ENCODE results near the gene TNS1. TPM values are rescaled to one million over a fixed set of nuclear protein-coding genes. Genes with fewer than 3 reads are reported as not detected.

TNS1 gene
- total RNA-seq, 1 experiment from 2014 or later = 3.4 TPM

GRCh38 chr2:217831306-217831705 is 171.5 kb downstream of the TNS1 start:
- no peak overlapping the region for H3K4ac ChIP-seq (ENCODE audit: low read depth, low read length)
- no peaks in the 10 kb centered on the region for H3K27me3 ChIP-seq (ENCODE audit: insufficient read depth, low read length)

More at GRCh38 chr2:217831306-217831705, 171.5 kb downstream of the TNS1 start:
- H2BK15ac ChIP-seq (ENCODE audit: low read depth, low read length) = no peak overlapping the region
- Mint-ChIP-seq H3K4me1 (peaks cover 12 to 24% of the 10 kb centered on the region in 2 experiments), H3K36me3 (ENCODE audit: insufficient read depth in 1 of 3, low read depth in 3 of 3) (peaks cover 0 to 8% (median 7%) of the 10 kb centered on the region in 3 experiments; a peak in 5 of 7 replicates), H3K4me3 (no peak overlapping the region), H3K27me3 (ENCODE audit: low read depth) (peaks cover 14% of the 10 kb centered on the region), H3K27ac (no peak overlapping the region; a peak in 1 of 7 replicates), H3K9me3 (no peaks in the 10 kb centered on the region; a peak in 1 of 5 replicates)
- H2BK12ac ChIP-seq (ENCODE audit: insufficient read length, low read depth, low read length) = no peak overlapping the region
- H3T11ph ChIP-seq (ENCODE audit: low read length) = no peak overlapping the region
- H3K9me3 ChIP-seq (ENCODE audit: control insufficient read depth, low read depth, low read length) = no peaks in the 10 kb centered on the region
- H2AFZ ChIP-seq (ENCODE audit: low read length) = no peak overlapping the region
- H2BK120ac ChIP-seq (ENCODE audit: low read depth, low read length, poor library complexity, severe bottlenecking) = no peak overlapping the region
- no peaks in the 10 kb centered on the region for H3K79me2 ChIP-seq (ENCODE audit: insufficient read depth, low read length)
- no peak overlapping the region for H3K18ac ChIP-seq (ENCODE audit: insufficient read length, low read depth, low read length)
- no peak overlapping the region for H4K91ac ChIP-seq (ENCODE audit: insufficient read length, low read depth, low read length)
- H4K20me1 ChIP-seq (ENCODE audit: control insufficient read depth, insufficient read depth, insufficient read length) = no peaks in the 10 kb centered on the region
- DNase-seq = no peak
- no peak overlapping the region for H3K4me2 ChIP-seq (ENCODE audit: insufficient read depth, insufficient read length, low read length)
- H2AK5ac ChIP-seq (ENCODE audit: insufficient read length, low read length) = no peak overlapping the region
- H2BK5ac ChIP-seq (ENCODE audit: insufficient read length, low read length) = no peak overlapping the region
- no peak for TF ChIP-seq CTCF (conservative IDR thresholded peaks at IDR 0.05)
- no peak overlapping the region for H3K9ac ChIP-seq (ENCODE audit: extremely low read depth, insufficient read length, low read length)
- H3K23ac ChIP-seq (ENCODE audit: insufficient read length, low read depth, low read length) = no peak overlapping the region
- WGBS (ENCODE audit: extremely low coverage, insufficient read length, low lambda C conversion rate) = no CpG with 5 or more reads among the region's 10 CpGs
- H2BK20ac ChIP-seq (ENCODE audit: low read depth, low read length, poor library complexity, severe bottlenecking) = no peak overlapping the region
- no peaks in the 10 kb centered on the region for H3K23me2 ChIP-seq (ENCODE audit: insufficient read length, low read depth, low read length, poor library complexity, severe bottlenecking)
- no peak overlapping the region for H4K8ac ChIP-seq (replicated peaks; ENCODE audit: insufficient read length, low read depth, low read length)
- no peaks in the 10 kb centered on the region for H3K79me1 ChIP-seq (ENCODE audit: insufficient read depth, low read depth, low read length, poor library complexity, severe bottlenecking)
- no peak overlapping the region for H3K14ac ChIP-seq (ENCODE audit: insufficient read depth, low read length)
- no peaks in the 10 kb centered on the region for H3K4me1 ChIP-seq (ENCODE audit: insufficient read depth, low read length)
- no peak overlapping the region for H3K56ac ChIP-seq (ENCODE audit: insufficient read length, low read depth, low read length)
- no peak overlapping the region for H4K5ac ChIP-seq (ENCODE audit: insufficient read length, low read depth, low read length)
- H3K27ac ChIP-seq (ENCODE audit: insufficient read length, low read depth, low read length) = no peak overlapping the region
